GM12878 (cell line): ENCODE results near the gene RHBDF2. TPM values are rescaled to one million over a fixed set of nuclear protein-coding genes. Genes with fewer than 3 reads are reported as not detected.

Experiments
- ATAC-seq: fragments of 200-7000 bp; cut with Tn5 transposase; 3 replicates; pipeline ENCODE4 v1.9.1; 2020; ENCODE audit warnings: mild to moderate bottlenecking, moderate library complexity
- BruUV-seq: library from RNA; stranded (reverse); fragments of 400-500 nt; replicated peaks from 2 replicates; lab custom pipeline; 2021; lab: Mats Ljungman, UMichigan
- CTCF ChIA-PET: fragments of 300-600 bp; sonication (Branson Sonifier 250); formaldehyde crosslinking; extraction: SDS; loops from one replicate; lab custom pipeline; 2021; ENCODE audit warnings: inconsistent platforms; lab: Yijun Ruan, JAX
- POLR2A ChIA-PET: fragments of 350-600 bp; formaldehyde crosslinking; extraction: SDS; loops from one replicate; lab custom pipeline; 2021; ENCODE audit warnings: inconsistent platforms; lab: Charles Lee
- RAD21 ChIA-PET: fragments of 300-600 bp; sonication (Branson Sonifier 250); formaldehyde crosslinking; loops from one replicate; lab custom pipeline; 2023; ENCODE audit warnings: antibody characterized with exemption; ENCODE audit not compliant: unreplicated experiment; lab: Charles Lee
- SMC1A ChIA-PET: fragments of 300-600 bp; sonication (Branson Sonifier 250); formaldehyde crosslinking; loops from one replicate; lab custom pipeline; 2023; ENCODE audit not compliant: unreplicated experiment, uncharacterized antibody; lab: Charles Lee
- DNase-seq: peaks from one replicate; pipeline ENCODE4 v3.0.0-alpha.2; 2011; ENCODE audit warnings: low read depth, low spot score
- FAIRE-seq: peaks from 3 replicates; lab custom pipeline; 2011; peaks lifted over from hg19 to GRCh38; lab: Jason Lieb, UNC
- H2AFZ ChIP-seq: 2 replicates; pipeline ENCODE4 v1.6.0; 2011; ENCODE audit warnings: low read depth, low read length, control low read depth; ENCODE audit not compliant: control insufficient read depth
- H3K27ac ChIP-seq: 2 replicates; pipeline ENCODE4 v1.5.1; 2011; ENCODE audit warnings: control low read depth; ENCODE audit not compliant: control insufficient read depth, insufficient read depth
- H3K27me3 ChIP-seq, 2 experiments: replicated peaks in 1 of 2; 2 replicates each; pipeline versions ENCODE4 v1.6.0 to v1.6.1; 2011; ENCODE audit warnings: low read length in 1 of 2; ENCODE audit not compliant: control insufficient read depth in 2 of 2, insufficient read depth in 2 of 2
- H3K36me3 ChIP-seq, 2 experiments: 2 replicates each; pipeline ENCODE4 v1.5.1; 2011; ENCODE audit warnings: low read length in 1 of 2; ENCODE audit not compliant: control insufficient read depth in 2 of 2, insufficient read depth in 2 of 2
- H3K4me1 ChIP-seq: 2 replicates; pipeline ENCODE4 v1.6.1; 2011; ENCODE audit warnings: mild to moderate bottlenecking, low read length, moderate library complexity, mixed read lengths; ENCODE audit not compliant: control insufficient read depth, insufficient read depth
- H3K4me2 ChIP-seq: 2 replicates; pipeline ENCODE4 v1.6.0; 2011; ENCODE audit warnings: control low read depth; ENCODE audit not compliant: control insufficient read depth, insufficient read depth
- H3K4me3 ChIP-seq: fragments of 200-600 bp; sonication (generic); 2 replicates; pipeline ENCODE4 v1.5.1; 2016
- H3K79me2 ChIP-seq: 2 replicates; pipeline ENCODE4 v1.6.0; 2011; ENCODE audit warnings: low read length; ENCODE audit not compliant: control insufficient read depth, insufficient read depth
- H3K9ac ChIP-seq: 2 replicates; pipeline ENCODE4 v1.8.0; 2011; ENCODE audit warnings: low read length, control low read depth, mixed read lengths; ENCODE audit not compliant: control insufficient read depth, insufficient read depth
- H3K9me3 ChIP-seq: replicated peaks from 3 replicates; pipeline ENCODE4 v1.5.1; 2011; ENCODE audit warnings: mild to moderate bottlenecking, low read length; ENCODE audit not compliant: control insufficient read depth, insufficient read depth
- H4K20me1 ChIP-seq: 2 replicates; pipeline ENCODE4 v1.6.0; 2011; ENCODE audit not compliant: control insufficient read depth, insufficient read depth
- ASH2L ChIP-seq: fragments of 300-600, 200-600 bp; sonication (generic); IDR thresholded peaks from 2 replicates; pipeline ENCODE4 v1.6.1; 2017; ENCODE audit warnings: low read depth, mild to moderate bottlenecking, borderline replicate concordance
- ESRRA ChIP-seq: IDR thresholded peaks from 2 replicates; pipeline ENCODE4 v1.6.1; 2012; ENCODE audit warnings: mild to moderate bottlenecking, low read length, improper control_type of control experiment
- IRF3 ChIP-seq: fragments of 450-650 bp; IDR thresholded peaks from 2 replicates; pipeline ENCODE4 v1.6.1; 2014; ENCODE audit warnings: mild to moderate bottlenecking
- MEF2A ChIP-seq: IDR thresholded peaks from 2 replicates; pipeline ENCODE4 v1.6.1; 2011; ENCODE audit warnings: low read depth, mild to moderate bottlenecking, low read length, moderate library complexity; ENCODE audit not compliant: insufficient read depth
- NFYB ChIP-seq: IDR thresholded peaks from 2 replicates; pipeline ENCODE4 v1.6.1; 2011; ENCODE audit warnings: low read depth, mild to moderate bottlenecking, low read length, improper control_type of control experiment, moderate library complexity; ENCODE audit not compliant: insufficient read depth
- PAX5 ChIP-seq: IDR thresholded peaks from 2 replicates; pipeline ENCODE4 v1.6.1; 2011; ENCODE audit warnings: low read depth, low read length, borderline replicate concordance
- TCF12 ChIP-seq: IDR thresholded peaks from 2 replicates; pipeline ENCODE4 v1.6.1; 2011; ENCODE audit warnings: low read depth, mild to moderate bottlenecking, low read length
- ZSCAN29 ChIP-seq: fragments of 450-650 bp; IDR thresholded peaks from 2 replicates; pipeline ENCODE4 v1.6.1; 2017; ENCODE audit warnings: mild to moderate bottlenecking, moderate library complexity
- WGBS: methylation state at CpG from one replicate; pipeline ENCODE4 v1.1.6; 2016; ENCODE audit warnings: low lambda C conversion rate; ENCODE audit not compliant: insufficient replicate concordance, insufficient coverage; ENCODE audit errors: missing lambda C conversion rate; 5-methylcytosine and 5-hydroxymethylcytosine counted together
- in situ Hi-C: fragments of 300-500 bp; cut with MboI; formaldehyde crosslinking; loops from 9 replicates; pipeline ENCODE4 v1.14.3; 2018; ENCODE audit warnings: mixed read lengths
- intact Hi-C: fragments of 100-400 bp; cut with micrococcal nuclease; formaldehyde crosslinking; loops from one replicate; pipeline ENCODE4 v1.14.2; 2022; ENCODE audit not compliant: unreplicated experiment
- polyA plus RNA-seq, 11 experiments: library from polyadenylated mRNA; depleted of rRNA in 4 of 11; unstranded in 6 of 11; stranded (reverse) in 5 of 11; fragments of >200 nt; fragmentation: Nextera tagmentation in 4 of 11; fragmentation: Illumina TruSeq in 1 of 11; extraction: Ambion mirVana in 4 of 11; extraction: Trizol in 1 of 11; gene quantifications; 1 replicate in 1 of 11; 2 replicates in 10 of 11; pipeline versions ENCODE4 v1.2.1 to v1.2.3, GENCODE V29; 2011 to 2016; ENCODE audit warnings: inconsistent platforms in 2 of 11, missing spikeins in 2 of 11, low read depth in 1 of 11
- total RNA-seq, 4 experiments: library from RNA; depleted of rRNA in 3 of 4; stranded (reverse); fragments of >200 nt in 3 of 4; fragmentation: Illumina TruSeq in 1 of 4; extraction: Trizol in 1 of 4; gene quantifications; 2 replicates each; pipeline versions ENCODE4 v1.2.1 to v1.2.3, GENCODE V29; 2013 to 2021

RHBDF2 gene
- total and polyA plus RNA-seq, 10 of the 15 experiments (the other 5 are each of a cell fraction or from before 2014, with no cell fraction given): 0.97 to 43.0 (median 18.7) TPM

- TF ChIP-seq ESRRA (no peak), NFYB (no peak), ZSCAN29 (no peak)
These were observed 28.5 kb downstream of the RHBDF2 start (continued) for GRCh38 chr17:76472726-76473125.

DNA sequence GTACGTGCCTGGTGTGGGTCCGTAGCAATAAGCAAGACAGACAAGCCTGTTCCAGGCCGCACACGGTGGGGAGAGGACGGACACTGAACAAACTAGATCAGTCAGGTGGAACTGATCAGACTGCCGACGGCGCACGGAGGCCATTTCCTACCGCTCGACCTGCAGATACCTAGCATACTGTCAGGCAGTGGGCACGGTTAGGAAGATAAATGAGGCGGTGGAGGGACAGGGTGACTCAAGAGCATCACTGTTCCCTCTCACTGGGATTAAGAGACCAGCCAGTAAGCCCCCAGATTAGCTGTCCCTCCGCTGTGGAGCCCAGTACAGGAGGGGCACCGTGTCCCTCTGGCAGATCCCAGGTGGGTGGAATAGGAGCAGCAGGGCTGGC lies 29.0 kb downstream of the RHBDF2 start:
- Histone ChIP-seq H4K20me1 (no peaks in the 10 kb centered on the region), H3K4me2 (no peak overlapping the region), H3K9ac (no peak overlapping the region), H3K27ac (no peak overlapping the region), H3K9me3 (no peaks in the 10 kb centered on the region), H3K4me1 (no peaks in the 10 kb centered on the region), H3K36me3 (peaks cover 3 to 13% of the 10 kb centered on the region in 2 experiments; a peak in 3 of 4 replicates), H3K27me3 (no peaks in the 10 kb centered on the region), H3K4me3 (no peak overlapping the region), H3K79me2 (no peaks in the 10 kb centered on the region), H2AFZ (no peak overlapping the region)
- 98% methylated on average over 15 of the region's 15 CpGs for WGBS
- POLR2A ChIA-PET: no interaction called here
- in situ Hi-C loops (no loop called here), intact Hi-C loops (no loop called here)
- ATAC-seq (no peak), DNase-seq (no peak), FAIRE-seq (no peak)
- RAD21 ChIA-PET: no interaction called here
- TF ChIP-seq ASH2L (no peak), ESRRA (no peak), IRF3 (no peak), PAX5 (no peak), TCF12 (no peak), MEF2A (no peak)
- SMC1A ChIA-PET: no interaction called here
- BruUV-seq: no TSS peak
- CTCF ChIA-PET: interaction anchor here (1.2 kb wide), 1 partner anchor 21 kb away, joined by 4 read pairs; no protein-coding TSS in a partner anchor
